Smooth muscle cell (in vitro differentiated cells): ENCODE results near the gene FCHSD2. TPM values are rescaled to one million over a fixed set of nuclear protein-coding genes. Genes with fewer than 3 reads are reported as not detected.

ENCODE experiments used
- DNase-seq: peaks from one replicate; lab custom pipeline; 2025; ENCODE audit not compliant: unreplicated experiment; lab: John Stamatoyannopoulos, UW
- H2AFZ ChIP-seq: fragments of 200-600 bp; sonication (generic); 2 replicates; pipeline ENCODE4 v1.6.0; 2016; ENCODE audit warnings: antibody characterized with exemption, low read depth, mild to moderate bottlenecking
- H3F3A ChIP-seq: fragments of 200-600 bp; sonication (generic); 2 replicates; pipeline ENCODE4 v1.6.0; 2017; ENCODE audit warnings: antibody characterized with exemption, low read depth
- H3K27ac ChIP-seq: fragments of 200-600 bp; sonication (generic); 2 replicates; pipeline ENCODE4 v1.5.1; 2016; ENCODE audit warnings: low read depth, mild to moderate bottlenecking
- H3K27me3 ChIP-seq: fragments of 200-600 bp; sonication (generic); 2 replicates; pipeline ENCODE4 v1.6.1; 2016; ENCODE audit warnings: low read depth, mild to moderate bottlenecking
- H3K36me3 ChIP-seq: fragments of 200-600 bp; sonication (generic); 2 replicates; pipeline ENCODE4 v1.5.1; 2016; ENCODE audit warnings: low read depth
- H3K4me1 ChIP-seq: fragments of 200-600 bp; sonication (generic); 2 replicates; pipeline ENCODE4 v1.5.1; 2016; ENCODE audit warnings: low read depth
- H3K4me2 ChIP-seq: fragments of 200-600 bp; sonication (generic); 2 replicates; pipeline ENCODE4 v1.6.0; 2016; ENCODE audit warnings: mild to moderate bottlenecking
- H3K4me3 ChIP-seq: fragments of 200-600 bp; sonication (generic); 2 replicates; pipeline ENCODE4 v1.5.1; 2016; ENCODE audit warnings: mild to moderate bottlenecking
- H3K79me2 ChIP-seq: fragments of 200-600 bp; sonication (generic); 2 replicates; pipeline ENCODE4 v1.6.0; 2016; ENCODE audit warnings: low read depth, mild to moderate bottlenecking
- H3K9ac ChIP-seq: fragments of 200-600 bp; sonication (generic); 2 replicates; pipeline ENCODE4 v1.6.0; 2016; ENCODE audit warnings: low read depth
- H3K9me3 ChIP-seq: fragments of 200-600 bp; sonication (generic); replicated peaks from 2 replicates; pipeline ENCODE4 v1.5.1; 2016; ENCODE audit warnings: low read depth
- H4K20me1 ChIP-seq: fragments of 200-600 bp; sonication (generic); 2 replicates; pipeline ENCODE4 v1.6.0; 2016; ENCODE audit warnings: low read depth
- CTCF ChIP-seq: fragments of 200-600 bp; sonication (generic); IDR thresholded peaks from 2 replicates; pipeline ENCODE4 v1.5.1; 2017; ENCODE audit warnings: borderline replicate concordance, mild to moderate bottlenecking, antibody characterized with exemption; ENCODE audit not compliant: insufficient read depth, poor library complexity, severe bottlenecking
- WGBS: methylation state at CpG from one replicate; pipeline ENCODE4 v1.1.7; 2016; ENCODE audit warnings: low lambda C conversion rate; 5-methylcytosine and 5-hydroxymethylcytosine counted together
- polyA plus RNA-seq: library from polyadenylated mRNA; unstranded; fragments of >200 nt; fragmentation: Nextera tagmentation; extraction: Ambion mirVana; gene quantifications from 2 replicates; pipeline ENCODE4 v1.2.1, GENCODE V29; 2016
- total RNA-seq: library from RNA; depleted of rRNA; stranded (reverse); fragments of >200 nt; gene quantifications from 2 replicates; pipeline ENCODE4 v1.2.3, GENCODE V29; 2014

FCHSD2 gene
- total and polyA plus RNA-seq, 2 experiments from 2014 or later = 14.6 to 24.3 TPM

GRCh38 chr11:72908032-72908676 is 234.0 kb downstream of the FCHSD2 start:
- Histone ChIP-seq H3K4me3 (no peak overlapping the region), H4K20me1 (no peaks in the 10 kb centered on the region), H3K27me3 (no peaks in the 10 kb centered on the region), H3K79me2 (no peaks in the 10 kb centered on the region), H3K4me1 (no peaks in the 10 kb centered on the region), H3F3A (no peaks in the 10 kb centered on the region), H3K27ac (no peak overlapping the region), H2AFZ (no peak overlapping the region), H3K9me3 (peaks cover 21% of the 10 kb centered on the region), H3K36me3 (peaks cover 14% of the 10 kb centered on the region), H3K9ac (no peak overlapping the region), H3K4me2 (no peak overlapping the region)
- DNase-seq = no peak
- 99% methylated on average over 2 of the region's 2 CpGs for whole genome bisulfite sequencing
- TF ChIP-seq CTCF = no peak

GRCh38 chr11:72904016-72904415 is 238.1 kb downstream of the FCHSD2 start:
- H4K20me1 ChIP-seq = no peaks in the 10 kb centered on the region
- no peaks in the 10 kb centered on the region for H3K79me2 ChIP-seq
- no peak overlapping the region for H3K4me2 ChIP-seq
- H3K9me3 ChIP-seq = peaks cover 7% of the 10 kb centered on the region
- no peak overlapping the region for H3K9ac ChIP-seq
- WGBS = 97% methylated on average over 4 of the region's 4 CpGs
- DNase-seq = no peak
- H3K27me3 ChIP-seq = no peaks in the 10 kb centered on the region
- no peak overlapping the region for H3K27ac ChIP-seq
- H3F3A ChIP-seq = no peaks in the 10 kb centered on the region
- no peak for TF ChIP-seq CTCF
- H3K36me3 ChIP-seq = peaks cover 7% of the 10 kb centered on the region
- H2AFZ ChIP-seq = no peak overlapping the region
- no peak overlapping the region for H3K4me3 ChIP-seq
- H3K4me1 ChIP-seq = no peaks in the 10 kb centered on the region

GRCh38 chr11:72901374-72901773 is 240.7 kb downstream of the FCHSD2 start:
- H2AFZ ChIP-seq = no peak overlapping the region

More at GRCh38 chr11:72901374-72901773, 240.7 kb downstream of the FCHSD2 start:
- Histone ChIP-seq H3K27me3 (no peaks in the 10 kb centered on the region), H3K36me3 (no peaks in the 10 kb centered on the region), H3K4me2 (no peak overlapping the region), H3K9me3 (no peaks in the 10 kb centered on the region), H3K4me3 (no peak overlapping the region), H3K27ac (no peak overlapping the region), H3F3A (no peaks in the 10 kb centered on the region), H4K20me1 (no peaks in the 10 kb centered on the region), H3K79me2 (no peaks in the 10 kb centered on the region), H3K9ac (no peak overlapping the region), H3K4me1 (no peaks in the 10 kb centered on the region)
- no peak for DNase-seq
- no peak for TF ChIP-seq CTCF
